ENCODE results near the gene CYGB. TPM values are rescaled to one million over a fixed set of nuclear protein-coding genes. Genes with fewer than 3 reads are reported as not detected.

CYGB gene
- total RNA-seq, 4 donors from 2014 or later: 2.8 to 18.2 (median 10.4) TPM

DNA sequence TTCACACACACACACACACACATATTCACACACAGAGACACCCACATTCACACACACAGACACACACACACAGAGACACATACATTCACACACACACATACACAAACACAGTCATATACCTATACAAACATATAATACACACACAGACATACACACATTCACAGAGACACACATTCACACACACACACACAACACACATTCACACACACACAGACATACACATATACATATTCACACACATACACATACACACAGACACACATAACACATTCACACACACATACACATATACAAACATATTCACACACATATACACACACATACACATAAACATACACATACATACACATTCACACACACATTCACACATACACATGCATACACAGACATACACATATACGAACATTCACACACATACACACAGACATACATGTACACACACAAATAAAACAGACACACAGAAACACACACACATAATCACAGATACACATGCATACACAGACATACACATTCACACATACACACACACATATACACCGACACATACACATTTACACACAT is 10.2 kb upstream of the CYGB start:
- H3K36me3 ChIP-seq: no peaks in the 10 kb centered on the region
- TF ChIP-seq POLR2A (IDR thresholded peaks at IDR 0.05): no peak
- TF ChIP-seq EP300 (IDR thresholded peaks at IDR 0.05): no peak
- TF ChIP-seq CTCF (IDR thresholded peaks at IDR 0.05): no peak
- no peak for TF ChIP-seq POLR2AphosphoS5 (IDR thresholded peaks at IDR 0.05)
- no peak overlapping the region for H3K4me3 ChIP-seq
- H3K9me3 ChIP-seq: no peaks in the 10 kb centered on the region
- H3K4me1 ChIP-seq: peaks cover 70% of the 10 kb centered on the region
- no peak for DNase-seq (ENCODE audit: low spot score in 2 of 2)
- WGBS: 85% methylated on average over 2 of the region's 2 CpGs
- H3K27ac ChIP-seq: no peak overlapping the region
- H3K27me3 ChIP-seq: no peaks in the 10 kb centered on the region

GRCh38 chr17:76547183-76547641 is 9.7 kb upstream of the CYGB start:
- Histone ChIP-seq H3K27ac (no peak overlapping the region), H3K27me3 (no peaks in the 10 kb centered on the region), H3K4me1 (peaks cover 73% of the 10 kb centered on the region), H3K36me3 (no peaks in the 10 kb centered on the region), H3K9me3 (no peaks in the 10 kb centered on the region), H3K4me3 (no peak overlapping the region)
- WGBS: 61% methylated on average over 3 of the region's 3 CpGs
- peak; percentile 73 to 81 for DNase-seq (ENCODE audit: low spot score in 2 of 2)
- TF ChIP-seq POLR2A (IDR thresholded peaks at IDR 0.05) (no peak), CTCF (IDR thresholded peaks at IDR 0.05) (peak; percentile 39 to 54), POLR2AphosphoS5 (IDR thresholded peaks at IDR 0.05) (no peak)

DNA sequence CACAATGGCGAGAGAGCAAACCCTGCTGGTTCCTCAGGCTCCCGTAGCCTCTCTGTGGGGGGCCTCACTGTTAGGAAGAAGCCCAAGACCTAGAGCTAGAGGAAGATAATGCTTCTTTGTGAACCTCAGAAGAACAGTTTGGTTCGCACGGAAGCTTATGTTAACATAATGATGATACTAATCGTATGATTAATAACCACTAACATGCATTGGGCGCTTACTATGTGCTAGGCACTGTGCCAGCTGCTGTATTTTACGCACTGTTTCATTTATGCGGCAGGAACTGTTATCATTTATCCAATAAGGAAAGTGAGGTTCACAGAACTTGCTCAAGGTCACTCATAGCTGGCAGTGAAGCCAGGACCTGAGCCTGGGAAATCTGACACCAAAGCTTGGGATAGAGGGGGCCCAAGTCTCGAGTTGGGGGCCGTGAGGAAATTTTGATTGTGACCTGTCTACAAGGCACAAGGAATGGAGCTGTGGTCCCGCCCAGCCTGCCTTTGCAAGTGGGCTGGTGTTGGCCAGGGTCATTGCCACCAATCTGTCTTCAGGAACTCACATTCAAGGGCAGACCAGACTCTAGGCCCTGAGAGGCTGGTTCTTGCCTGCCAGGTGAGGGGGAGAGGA is 9.2 kb upstream of the CYGB start:
- Histone ChIP-seq H3K36me3 (no peaks in the 10 kb centered on the region), H3K4me1 (peaks cover 73% of the 10 kb centered on the region)

DNA sequence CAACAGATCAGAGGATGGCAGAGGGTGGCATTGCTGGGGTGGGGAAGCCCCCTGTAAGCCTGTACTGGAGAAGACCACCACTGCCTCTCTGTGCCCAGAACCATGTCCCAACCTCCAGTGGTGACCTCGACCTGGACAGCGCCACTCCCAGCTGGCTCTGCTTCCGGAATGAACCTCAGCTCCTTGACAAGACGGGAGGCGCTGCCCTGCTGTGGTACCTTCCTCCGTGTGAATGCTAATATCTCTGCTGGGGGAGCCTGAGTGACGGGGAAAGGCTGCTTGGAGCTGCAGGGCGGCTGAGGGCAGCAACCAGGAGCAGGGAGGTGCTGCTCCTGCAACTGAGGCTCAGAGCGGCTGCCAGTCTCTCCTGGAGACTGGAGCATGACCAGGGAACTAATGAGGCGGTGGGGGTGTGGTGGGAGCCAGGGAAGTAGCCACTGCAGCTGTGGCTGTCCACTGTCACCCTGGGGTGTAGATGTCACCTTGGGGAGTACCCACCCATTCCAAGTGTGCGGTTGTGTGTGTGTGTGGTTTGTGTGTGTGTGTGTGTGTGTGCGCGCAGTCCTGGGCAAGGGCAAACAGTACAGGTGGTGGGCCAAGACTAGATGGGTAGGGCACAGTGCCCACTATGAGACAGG is 8.5 kb upstream of the CYGB start:
- TF ChIP-seq CTCF (IDR thresholded peaks at IDR 0.05): no peak
- TF ChIP-seq POLR2A (IDR thresholded peaks at IDR 0.05): no peak
- no peak for TF ChIP-seq POLR2AphosphoS5 (IDR thresholded peaks at IDR 0.05)
- no peak for TF ChIP-seq EP300 (IDR thresholded peaks at IDR 0.05)
- WGBS: 65% methylated on average over 12 of the region's 13 CpGs
- H3K36me3 ChIP-seq: no peaks in the 10 kb centered on the region
- peak in 1 of 2 donors; percentile 60 for DNase-seq (ENCODE audit: low spot score in 2 of 2)
- no peaks in the 10 kb centered on the region for H3K9me3 ChIP-seq
- peaks cover 76% of the 10 kb centered on the region for H3K4me1 ChIP-seq
- H3K27me3 ChIP-seq: no peaks in the 10 kb centered on the region
- H3K27ac ChIP-seq: no peak overlapping the region
- H3K4me3 ChIP-seq: no peak overlapping the region

More for the DNA sequence above, 9.2 kb upstream of the CYGB start:
- no peak overlapping the region for H3K4me3 ChIP-seq
- no peak overlapping the region for H3K27ac ChIP-seq
- WGBS: 71% methylated on average over 8 of the region's 11 CpGs
- no peak for TF ChIP-seq POLR2AphosphoS5 (IDR thresholded peaks at IDR 0.05)
- no peak for TF ChIP-seq EP300 (IDR thresholded peaks at IDR 0.05)
- TF ChIP-seq CTCF (IDR thresholded peaks at IDR 0.05): no peak
- no peak for TF ChIP-seq POLR2A (IDR thresholded peaks at IDR 0.05)
- no peaks in the 10 kb centered on the region for H3K9me3 ChIP-seq
- no peaks in the 10 kb centered on the region for H3K27me3 ChIP-seq
- DNase-seq (ENCODE audit: low spot score in 2 of 2): no peak
